Measurements from ENCODE around the gene GLI1.

GLI1 gene

GRCh38 chr12:57461276-57461916, 1.8 kb downstream of the GLI1 start:
- H3K36me3 ChIP-seq (ENCODE audit: low read depth), result no peaks in the 10 kb centered on the region
- H3K27ac ChIP-seq (ENCODE audit: poor library complexity, severe bottlenecking), result peak overlapping the region; percentile 64
- TF ChIP-seq, protein P1, sequence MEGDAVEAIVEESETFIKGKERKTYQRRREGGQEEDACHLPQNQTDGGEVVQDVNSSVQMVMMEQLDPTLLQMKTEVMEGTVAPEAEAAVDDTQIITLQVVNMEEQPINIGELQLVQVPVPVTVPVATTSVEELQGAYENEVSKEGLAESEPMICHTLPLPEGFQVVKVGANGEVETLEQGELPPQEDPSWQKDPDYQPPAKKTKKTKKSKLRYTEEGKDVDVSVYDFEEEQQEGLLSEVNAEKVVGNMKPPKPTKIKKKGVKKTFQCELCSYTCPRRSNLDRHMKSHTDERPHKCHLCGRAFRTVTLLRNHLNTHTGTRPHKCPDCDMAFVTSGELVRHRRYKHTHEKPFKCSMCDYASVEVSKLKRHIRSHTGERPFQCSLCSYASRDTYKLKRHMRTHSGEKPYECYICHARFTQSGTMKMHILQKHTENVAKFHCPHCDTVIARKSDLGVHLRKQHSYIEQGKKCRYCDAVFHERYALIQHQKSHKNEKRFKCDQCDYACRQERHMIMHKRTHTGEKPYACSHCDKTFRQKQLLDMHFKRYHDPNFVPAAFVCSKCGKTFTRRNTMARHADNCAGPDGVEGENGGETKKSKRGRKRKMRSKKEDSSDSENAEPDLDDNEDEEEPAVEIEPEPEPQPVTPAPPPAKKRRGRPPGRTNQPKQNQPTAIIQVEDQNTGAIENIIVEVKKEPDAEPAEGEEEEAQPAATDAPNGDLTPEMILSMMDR (IDR thresholded peaks at IDR 0.05; ENCODE audit: poor library complexity, severe bottlenecking), result no peak
- peak overlapping the region; percentile 36 for H3K4me3 ChIP-seq (ENCODE audit: severe bottlenecking)
- H3K9me3 ChIP-seq (ENCODE audit: severe bottlenecking), result no peaks in the 10 kb centered on the region
- ATAC-seq (ENCODE audit: low read depth) (peak; percentile 12; the same call in 2 of the 3 replicates), DNase-seq (ENCODE audit: low spot score) (no peak)
- no peaks in the 10 kb centered on the region for H3K27me3 ChIP-seq (ENCODE audit: insufficient read depth, poor library complexity, severe bottlenecking)
- peaks cover 24% of the 10 kb centered on the region for H3K4me1 ChIP-seq (ENCODE audit: insufficient read depth, poor library complexity, severe bottlenecking)

DNA sequence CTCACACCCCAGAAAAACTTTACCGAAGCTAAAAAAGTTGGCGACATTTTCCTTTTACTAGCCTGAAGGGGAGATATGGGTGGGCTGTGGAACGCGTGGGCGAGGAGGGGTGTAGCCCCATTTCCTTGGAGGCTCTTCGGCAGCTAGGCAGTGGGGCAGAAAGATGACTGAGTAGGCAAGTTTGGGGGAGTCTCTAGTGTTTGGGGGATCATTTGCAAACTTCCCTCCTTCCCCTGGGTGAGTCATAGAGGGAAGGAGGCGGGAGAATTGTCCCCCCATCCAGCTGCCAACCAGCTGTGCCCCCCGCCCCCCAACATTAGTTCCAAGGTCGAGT, 2.3 kb downstream of the GLI1 start:
- H3K4me3 ChIP-seq (ENCODE audit: severe bottlenecking), result peak overlapping the region; percentile 36
- TF ChIP-seq, protein P1 (IDR thresholded peaks at IDR 0.05; ENCODE audit: poor library complexity, severe bottlenecking), result no peak
- H3K27ac ChIP-seq (ENCODE audit: poor library complexity, severe bottlenecking), result peak overlapping the region; percentile 64
- H3K4me1 ChIP-seq (ENCODE audit: insufficient read depth, poor library complexity, severe bottlenecking), result peaks cover 20% of the 10 kb centered on the region
- no peak for DNase-seq (ENCODE audit: low spot score)
- no peaks in the 10 kb centered on the region for H3K27me3 ChIP-seq (ENCODE audit: insufficient read depth, poor library complexity, severe bottlenecking)
- no peak; the same call in 2 of the 3 replicates for ATAC-seq (ENCODE audit: low read depth)
- no peaks in the 10 kb centered on the region for H3K36me3 ChIP-seq (ENCODE audit: low read depth)
- no peaks in the 10 kb centered on the region for H3K9me3 ChIP-seq (ENCODE audit: severe bottlenecking)

DNA sequence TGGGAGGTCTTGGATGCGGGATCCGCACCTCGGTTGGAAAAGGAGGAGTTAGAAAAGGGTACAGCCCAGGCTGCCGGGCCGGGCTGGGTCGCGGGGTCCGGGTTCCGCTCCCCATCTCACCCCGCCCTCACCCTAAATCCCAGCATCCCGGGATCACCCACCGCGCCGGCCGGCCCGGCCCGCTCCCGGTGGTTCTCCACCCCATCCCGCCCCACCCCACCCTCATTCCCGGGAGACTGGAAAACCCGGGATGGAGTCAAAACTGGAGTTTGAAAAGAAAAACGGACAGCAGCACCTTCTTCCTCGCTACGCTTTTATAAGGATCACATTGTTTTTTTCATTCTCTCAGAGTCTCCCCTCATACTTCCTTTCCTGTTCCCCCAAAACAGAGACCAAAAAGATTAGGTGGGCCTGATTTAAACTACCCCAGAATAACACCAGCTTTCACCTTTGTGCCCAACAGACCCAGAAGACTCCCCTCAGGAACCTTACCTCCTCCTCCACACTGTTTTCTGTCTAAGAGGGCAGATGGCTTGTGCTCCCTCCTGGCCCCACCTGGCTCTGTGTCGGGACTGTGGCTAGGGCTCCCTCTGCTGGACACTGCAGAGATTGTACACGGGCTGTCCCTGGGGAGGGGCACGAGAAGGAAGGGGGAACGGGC, 2.8 kb downstream of the GLI1 start:
- Histone ChIP-seq H3K36me3 (ENCODE audit: low read depth) (no peaks in the 10 kb centered on the region), H3K4me1 (ENCODE audit: insufficient read depth, poor library complexity, severe bottlenecking) (peaks cover 15% of the 10 kb centered on the region), H3K9me3 (ENCODE audit: severe bottlenecking) (no peaks in the 10 kb centered on the region), H3K4me3 (ENCODE audit: severe bottlenecking) (peak overlapping the region; percentile 36), H3K27ac (ENCODE audit: poor library complexity, severe bottlenecking) (peak overlapping the region; percentile 64), H3K27me3 (ENCODE audit: insufficient read depth, poor library complexity, severe bottlenecking) (peaks cover 2% of the 10 kb centered on the region)
- peak; percentile 83 for ATAC-seq (ENCODE audit: low read depth)
- DNase-seq (ENCODE audit: low spot score), result peak; percentile 91
- TF ChIP-seq, protein P1 (IDR thresholded peaks at IDR 0.05; ENCODE audit: poor library complexity, severe bottlenecking), result peak; percentile 98

GRCh38 chr12:57462912-57463253, 3.3 kb downstream of the GLI1 start:
- Histone ChIP-seq H3K9me3 (ENCODE audit: severe bottlenecking) (no peaks in the 10 kb centered on the region), H3K4me1 (ENCODE audit: insufficient read depth, poor library complexity, severe bottlenecking) (peaks cover 10% of the 10 kb centered on the region), H3K27me3 (ENCODE audit: insufficient read depth, poor library complexity, severe bottlenecking) (peaks cover 5% of the 10 kb centered on the region), H3K36me3 (ENCODE audit: low read depth) (no peaks in the 10 kb centered on the region), H3K27ac (ENCODE audit: poor library complexity, severe bottlenecking) (peak overlapping the region; percentile 64), H3K4me3 (ENCODE audit: severe bottlenecking) (no peak overlapping the region)
- DNase-seq (ENCODE audit: low spot score) (no peak), ATAC-seq (ENCODE audit: low read depth) (no peak)
- TF ChIP-seq, protein P1 (IDR thresholded peaks at IDR 0.05; ENCODE audit: poor library complexity, severe bottlenecking), result peak; percentile 80

DNA sequence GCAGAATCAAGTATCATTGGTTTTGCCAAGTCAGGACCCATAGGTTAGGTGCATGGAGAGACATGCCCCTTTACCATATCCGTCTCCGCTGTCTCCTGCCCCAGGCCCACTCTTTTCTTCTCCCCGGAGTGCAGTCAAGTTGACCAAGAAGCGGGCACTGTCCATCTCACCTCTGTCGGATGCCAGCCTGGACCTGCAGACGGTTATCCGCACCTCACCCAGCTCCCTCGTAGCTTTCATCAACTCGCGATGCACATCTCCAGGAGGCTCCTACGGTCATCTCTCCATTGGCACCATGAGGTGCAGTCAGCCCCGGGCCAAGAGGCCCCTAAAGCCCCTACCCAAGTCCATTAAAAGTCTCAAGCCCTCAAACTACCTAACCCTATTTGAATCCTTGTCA, 5.0 kb downstream of the GLI1 start:
- no peaks in the 10 kb centered on the region for H3K9me3 ChIP-seq (ENCODE audit: severe bottlenecking)
- DNase-seq (ENCODE audit: low spot score) (no peak), ATAC-seq (ENCODE audit: low read depth) (no peak)
- TF ChIP-seq, protein P1 (IDR thresholded peaks at IDR 0.05; ENCODE audit: poor library complexity, severe bottlenecking), result no peak
- no peaks in the 10 kb centered on the region for H3K4me1 ChIP-seq (ENCODE audit: insufficient read depth, poor library complexity, severe bottlenecking)
- no peak overlapping the region for H3K4me3 ChIP-seq (ENCODE audit: severe bottlenecking)
- H3K36me3 ChIP-seq (ENCODE audit: low read depth), result no peaks in the 10 kb centered on the region
- H3K27ac ChIP-seq (ENCODE audit: poor library complexity, severe bottlenecking), result no peak overlapping the region
- H3K27me3 ChIP-seq (ENCODE audit: insufficient read depth, poor library complexity, severe bottlenecking), result peaks cover 5% of the 10 kb centered on the region
